ENCODE results near the gene TSHZ2.

- TF ChIP-seq EP300 (IDR thresholded peaks at IDR 0.05; ENCODE audit: borderline replicate concordance) (no peak), RAD21 (IDR thresholded peaks at IDR 0.05; ENCODE audit: low read depth) (peak; percentile 3; the same call in 1 of the 2 replicates), TCF12 (IDR thresholded peaks at IDR 0.05; ENCODE audit: low read depth) (no peak), CREB1 (IDR thresholded peaks at IDR 0.05; ENCODE audit: low read depth) (no peak), TAF1 (IDR thresholded peaks at IDR 0.05; ENCODE audit: low read depth) (no peak), YY1 (IDR thresholded peaks at IDR 0.05; ENCODE audit: low read depth) (no peak)
These were observed 364.7 kb downstream of the TSHZ2 start for GRCh38 chr20:53336892-53337291.

Measured in Ishikawa (cell line).